HepG2 (cell line): Measurements from ENCODE around the gene TSPAN9. TPM values are rescaled to one million over a fixed set of nuclear protein-coding genes. Genes with fewer than 3 reads are reported as not detected.
"Not testable (repeated sequence)": the region's sequence is repeated elsewhere in the genome, so short reads cannot be mapped to it uniquely, and the experiment has no call there.

ENCODE experiments used
- ATAC-seq: fragments of 200-7000 bp; cut with Tn5 transposase; 3 replicates; pipeline ENCODE4 v1.9.1; 2020; ENCODE audit warnings: mild to moderate bottlenecking, moderate library complexity
- BruUV-seq: library from RNA; stranded (reverse); fragments of 400-500 nt; replicated peaks from 2 replicates; lab custom pipeline; 2021; lab: Mats Ljungman, UMichigan
- CTCF ChIA-PET: fragments of 300-600 bp; formaldehyde crosslinking; extraction: SDS; loops from one replicate; lab custom pipeline; 2021; ENCODE audit warnings: low total read pairs, inconsistent platforms, low intra/inter-chr PET ratio; lab: Yijun Ruan, JAX
- POLR2A ChIA-PET: fragments of 350-600 bp; sonication (Branson Sonifier 250); formaldehyde crosslinking; loops from one replicate; lab custom pipeline; 2020; ENCODE audit warnings: antibody characterized with exemption, inconsistent platforms; lab: Yijun Ruan, JAX
- DNase-seq: peaks from one replicate; pipeline ENCODE4 v3.0.0-alpha.2; 2015; ENCODE audit warnings: low spot score
- FAIRE-seq: peaks from 3 replicates; lab custom pipeline; 2011; peaks lifted over from hg19 to GRCh38; lab: Jason Lieb, UNC
- H2AFZ ChIP-seq: one replicate; pipeline ENCODE4 v1.6.1; 2011; ENCODE audit warnings: low read length, inconsistent platforms
- H3K27ac ChIP-seq: fragments of 300-600 bp; 3 replicates; pipeline ENCODE4 v1.8.0; 2011; ENCODE audit warnings: mixed run types, mild to moderate bottlenecking, mixed read lengths, low read length, inconsistent platforms; ENCODE audit not compliant: insufficient read depth; ENCODE audit errors: extremely low read length
- H3K27me3 ChIP-seq, 2 experiments: fragments of 200-600 bp in 1 of 2; 2 replicates in 1 of 2; 3 replicates in 1 of 2; pipeline versions ENCODE4 v1.6.0 to v1.8.0; 2011; ENCODE audit warnings: low read length in 2 of 2, mild to moderate bottlenecking in 2 of 2, moderate library complexity in 2 of 2, inconsistent platforms in 1 of 2; ENCODE audit not compliant: insufficient read depth in 2 of 2, control insufficient read depth in 1 of 2
- H3K36me3 ChIP-seq, 2 experiments: fragments of 200-600 bp in 1 of 2; replicated peaks in 1 of 2; 2 replicates in 1 of 2; 3 replicates in 1 of 2; pipeline versions ENCODE4 v1.5.1 to v1.8.0; 2011; ENCODE audit warnings: low read length in 2 of 2, inconsistent platforms in 1 of 2; ENCODE audit not compliant: insufficient read depth in 2 of 2, control insufficient read depth in 1 of 2
- H3K4me1 ChIP-seq: 2 replicates; pipeline ENCODE4 v1.5.1; 2012; ENCODE audit warnings: low read length, inconsistent platforms; ENCODE audit not compliant: insufficient read depth
- H3K4me2 ChIP-seq: 2 replicates; pipeline ENCODE4 v1.6.0; 2011; ENCODE audit warnings: low read depth, low read length, inconsistent platforms
- H3K4me3 ChIP-seq, 3 experiments: fragments of 200-600 bp in 1 of 3; sonication (generic), shearing (Covaris generic) in 1 of 3; replicated peaks in 1 of 3; 2 replicates each; pipeline ENCODE4 v1.5.1; 2011 to 2016; ENCODE audit warnings: low read length in 3 of 3, inconsistent platforms in 2 of 3, low read depth in 2 of 3, mild to moderate bottlenecking in 2 of 3, control low read depth in 1 of 3, mixed read lengths in 1 of 3; ENCODE audit not compliant: insufficient read depth in 1 of 3
- H3K79me2 ChIP-seq: one replicate; pipeline ENCODE4 v1.6.1; 2011; ENCODE audit warnings: low read length, inconsistent platforms; ENCODE audit not compliant: insufficient read depth
- H3K9ac ChIP-seq: 2 replicates; pipeline ENCODE4 v1.6.0; 2011; ENCODE audit warnings: mild to moderate bottlenecking, low read depth, low read length, inconsistent platforms; ENCODE audit not compliant: insufficient read depth
- H3K9me3 ChIP-seq: 2 replicates; pipeline ENCODE4 v1.5.1; 2012; ENCODE audit warnings: mild to moderate bottlenecking, low read length
- H4K20me1 ChIP-seq: 2 replicates; pipeline ENCODE4 v1.6.0; 2011; ENCODE audit warnings: inconsistent platforms, mild to moderate bottlenecking, low read length, moderate library complexity; ENCODE audit not compliant: insufficient read depth
- ARID2 ChIP-seq: sonication (generic); formaldehyde crosslinking; IDR thresholded peaks from 2 replicates; pipeline ENCODE4 v1.8.1; 2022; ENCODE audit warnings: mild to moderate bottlenecking, missing genetic modification reagents, borderline replicate concordance
- SRSF9 ChIP-seq: fragments of 200-400 bp; formaldehyde crosslinking; IDR thresholded peaks from 2 replicates; pipeline ENCODE4 v1.6.1; 2018; ENCODE audit warnings: borderline replicate concordance, mild to moderate bottlenecking, low read depth, low read length; ENCODE audit not compliant: insufficient read depth, poor library complexity, severe bottlenecking
- SSRP1 ChIP-seq: IDR thresholded peaks from 2 replicates; pipeline ENCODE4 v1.6.1; 2016; ENCODE audit warnings: control low read depth
- WGBS: methylation state at CpG from one replicate; pipeline ENCODE4 v1.1.6; 2017; ENCODE audit warnings: low lambda C conversion rate; 5-methylcytosine and 5-hydroxymethylcytosine counted together
- in situ Hi-C: cut with HindIII; loops from 2 replicates; pipeline ENCODE4 v1.10.0; 2017; ENCODE audit warnings: low pct_unique_long_range_greater_than_20kb; ENCODE audit not compliant: extremely low pct_ligation_motif_present
- intact Hi-C: fragments of 100-400 bp; cut with micrococcal nuclease; formaldehyde crosslinking; loops from one replicate; pipeline ENCODE4 v1.10.0; 2022; ENCODE audit not compliant: unreplicated experiment
- polyA plus RNA-seq, 8 experiments: library from polyadenylated mRNA; depleted of rRNA in 3 of 8; stranded (reverse) in 7 of 8; unstranded in 1 of 8; fragments of >200 nt; fragmentation: Illumina TruSeq in 4 of 8; extraction: Trizol in 4 of 8; gene quantifications; 2 replicates each; pipeline versions ENCODE4 v1.2.1 to v1.2.3, GENCODE V29; 2011 to 2016; ENCODE audit warnings: low read depth in 4 of 8, missing spikeins in 1 of 8, mixed read lengths in 1 of 8; ENCODE audit not compliant: insufficient read depth in 1 of 8
- total RNA-seq, 5 experiments: library from RNA; depleted of rRNA; stranded (reverse); fragments of >200 nt; fragmentation: Illumina TruSeq; extraction: Trizol; gene quantifications; 2 replicates each; pipeline ENCODE4 v1.2.3, GENCODE V29; 2016; ENCODE audit warnings: low read depth in 1 of 5

Gene TSPAN9
- total and polyA plus RNA-seq, 2 of the 13 experiments (the other 11 are each of a cell fraction or from before 2014, with no cell fraction given) = 18.1 to 42.3 TPM

DNA sequence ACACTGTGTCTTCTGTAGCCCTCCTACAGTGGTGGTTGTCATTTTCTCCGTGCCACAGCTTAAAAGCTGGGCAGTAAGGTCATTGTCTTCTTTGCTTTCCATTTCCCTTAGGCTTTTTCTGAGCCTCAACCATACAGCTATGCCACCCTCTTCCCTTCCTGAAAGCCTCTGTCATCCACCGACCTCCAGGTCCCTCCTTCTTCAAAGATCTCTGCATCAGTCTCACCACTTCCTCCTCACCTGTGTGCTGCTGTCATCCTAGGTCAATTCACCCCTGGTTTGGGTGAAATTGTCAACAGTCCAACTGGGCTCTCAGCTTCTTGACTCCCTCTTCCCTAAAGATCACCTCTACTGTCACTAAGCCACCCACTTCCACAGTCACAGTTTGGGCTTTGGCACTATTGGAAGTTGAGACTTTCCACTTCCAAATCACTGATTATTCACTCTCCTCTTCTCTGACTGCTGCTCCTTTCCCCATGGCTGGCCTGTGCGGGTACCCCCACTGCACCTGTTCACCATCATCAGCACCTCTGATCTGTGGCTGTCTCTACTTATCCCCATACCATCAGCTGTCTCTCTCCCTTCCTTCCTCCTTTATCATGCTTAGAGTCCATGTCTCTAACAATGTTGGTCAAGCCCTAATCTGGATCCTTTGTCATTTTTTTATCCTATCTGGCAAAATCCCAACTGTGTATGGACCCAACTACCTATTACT is 15.5 kb upstream of the TSPAN9 start (continued):
- TF ChIP-seq SRSF9 = no peak

DNA sequence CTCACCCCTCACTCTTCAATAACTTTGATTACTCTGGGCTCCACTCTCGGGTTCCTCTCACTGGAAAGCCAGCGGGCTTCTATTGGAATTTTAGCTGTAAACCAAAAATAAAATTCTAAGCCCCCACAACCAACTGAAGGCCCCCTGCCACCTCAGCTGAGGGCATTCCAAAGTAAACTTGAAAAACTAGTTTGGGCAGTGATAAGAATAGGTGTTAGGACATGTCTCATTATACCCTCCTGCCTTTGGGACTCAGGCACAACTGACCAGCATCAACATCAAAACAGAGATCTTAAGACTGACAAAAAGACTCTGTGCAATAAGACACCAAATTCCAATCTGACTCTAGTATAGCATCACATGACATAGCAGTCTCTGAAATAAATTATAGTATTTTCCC is 11.9 kb upstream of the TSPAN9 start:
- FAIRE-seq = no peak
- Histone ChIP-seq H2AFZ (no peak overlapping the region), H3K36me3 (no peaks in the 10 kb centered on the region), H3K27ac (no peak overlapping the region), H3K79me2 (no peaks in the 10 kb centered on the region), H4K20me1 (no peaks in the 10 kb centered on the region), H3K4me3 (no peak overlapping the region), H3K4me2 (no peak overlapping the region), H3K4me1 (peaks cover 4% of the 10 kb centered on the region; the same call in 1 of the 2 replicates), H3K9ac (no peak overlapping the region)
- BruUV-seq = no TSS peak
- intact Hi-C loops (no loop called here), in situ Hi-C loops (no loop called here)
- CTCF ChIA-PET = no interaction called here
- no peak for DNase-seq
- POLR2A ChIA-PET = no interaction called here
- TF ChIP-seq ARID2 (CRISPR knock-in tag) = no peak
- TF ChIP-seq SSRP1 (CRISPR knock-in tag) = no peak
- TF ChIP-seq, all 625 proteins: peak for 0
- no peaks in the 10 kb centered on the region for H3K9me3 ChIP-seq
- peaks cover 0 to 30% of the 10 kb centered on the region in 2 experiments; a peak in 4 of 5 replicates for H3K27me3 ChIP-seq
- WGBS = 30% methylated on average over 2 of the region's 2 CpGs
- ATAC-seq = no peak

DNA sequence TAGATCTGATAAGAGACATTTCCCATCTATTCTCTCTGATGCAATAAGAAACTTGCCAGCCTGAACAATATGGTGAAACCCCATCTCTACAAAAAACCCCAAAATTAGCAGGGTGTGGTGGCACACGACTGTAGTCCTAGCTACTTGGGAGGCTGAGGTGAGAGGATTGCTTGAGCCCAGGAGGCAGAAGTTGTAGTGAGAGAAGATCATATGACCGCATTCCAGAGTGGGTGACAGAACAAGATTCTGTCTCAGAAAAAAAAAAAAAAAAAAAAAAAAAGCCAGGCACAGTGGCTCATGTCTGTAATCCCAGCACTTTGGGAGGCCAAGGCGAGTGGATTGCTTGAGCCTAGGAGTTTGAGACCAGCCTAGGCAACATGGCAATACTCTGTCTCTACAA is 11.3 kb upstream of the TSPAN9 start:
- H3K27ac ChIP-seq, in situ Hi-C loops, ATAC-seq, H3K79me2 ChIP-seq, H3K36me3 ChIP-seq, H4K20me1 ChIP-seq, H3K9me3 ChIP-seq, intact Hi-C loops, BruUV-seq, H3K4me1 ChIP-seq, FAIRE-seq, H3K4me2 ChIP-seq, POLR2A ChIA-PET, CTCF ChIA-PET, H2AFZ ChIP-seq, H3K9ac ChIP-seq, DNase-seq, H3K4me3 ChIP-seq: not testable (repeated sequence)
- 68% methylated on average over 3 of the region's 3 CpGs for WGBS
- peaks cover 0 to 30% of the 10 kb centered on the region in 2 experiments; a peak in 4 of 5 replicates for H3K27me3 ChIP-seq
